K562 (cell line): ENCODE measurements around the gene FAM83E. TPM values are rescaled to one million over a fixed set of nuclear protein-coding genes. Genes with fewer than 3 reads are reported as not detected.

Experiments
- ATAC-seq: fragments of 200-7000 bp; cut with Tn5 transposase; 3 replicates; pipeline ENCODE4 v1.9.1; 2020; ENCODE audit warnings: moderate library complexity
- BruUV-seq: library from RNA; stranded (reverse); fragments of 400-500 nt; replicated peaks from 2 replicates; lab custom pipeline; 2021; lab: Mats Ljungman, UMichigan
- CTCF ChIA-PET: fragments of 300-600 bp; formaldehyde crosslinking; extraction: SDS; loops from one replicate; lab custom pipeline; 2021; ENCODE audit warnings: low intra/inter-chr PET ratio; lab: Yijun Ruan, JAX
- POLR2A ChIA-PET: fragments of 300-600, 350-650 bp; sonication (Branson Sonifier 250); formaldehyde crosslinking; extraction: SDS; loops from one replicate; lab custom pipeline; 2021; ENCODE audit warnings: antibody characterized with exemption, inconsistent platforms; lab: Yijun Ruan, JAX
- DNase-seq, 4 experiments: peaks; one replicate each; pipeline versions ENCODE4 v3.0.0 to v3.0.0-alpha.2; 2011 to 2018; ENCODE audit warnings: low spot score in 3 of 4, mixed read lengths in 3 of 4; ENCODE audit errors: extremely low read depth in 1 of 4
- FAIRE-seq: peaks from 2 replicates; lab custom pipeline; 2011; peaks lifted over from hg19 to GRCh38; lab: Jason Lieb, UNC
- H2AFZ ChIP-seq: 2 replicates; pipeline ENCODE4 v1.6.0; 2011; ENCODE audit warnings: low read depth, low read length, control low read depth, inconsistent platforms
- H3K27ac ChIP-seq: fragments of 200-600 bp; 3 replicates; pipeline ENCODE4 v1.8.0; 2011; ENCODE audit warnings: low read depth, mild to moderate bottlenecking, control low read depth, inconsistent platforms, low read length, moderate library complexity, mixed read lengths; ENCODE audit errors: extremely low read depth
- H3K27me3 ChIP-seq, 2 experiments: fragments of 300-600 bp in 1 of 2; 2 replicates in 1 of 2; 3 replicates in 1 of 2; pipeline versions ENCODE4 v1.6.0 to v1.8.0; 2011; ENCODE audit warnings: inconsistent platforms in 2 of 2, low read length in 2 of 2, mild to moderate bottlenecking in 1 of 2, mixed read lengths in 1 of 2, moderate library complexity in 1 of 2; ENCODE audit not compliant: control insufficient read depth in 2 of 2, insufficient read depth in 2 of 2
- H3K36me3 ChIP-seq: fragments of 300-600 bp; 3 replicates; pipeline ENCODE4 v1.8.0; 2011; ENCODE audit warnings: mild to moderate bottlenecking, low read length, inconsistent platforms; ENCODE audit not compliant: control insufficient read depth, insufficient read depth
- H3K4me1 ChIP-seq, 2 experiments: fragments of 200-600 bp in 1 of 2; replicated peaks in 1 of 2; 2 replicates in 1 of 2; 3 replicates in 1 of 2; pipeline versions ENCODE4 v1.5.1 to v1.8.0; 2011; ENCODE audit warnings: inconsistent platforms in 2 of 2, low read length in 2 of 2, mild to moderate bottlenecking in 1 of 2, mixed read lengths in 1 of 2, moderate library complexity in 1 of 2; ENCODE audit not compliant: control insufficient read depth in 2 of 2, insufficient read depth in 2 of 2
- H3K4me2 ChIP-seq: 2 replicates; pipeline ENCODE4 v1.6.1; 2011; ENCODE audit warnings: low read length, control low read depth, inconsistent platforms, mixed read lengths; ENCODE audit not compliant: insufficient read depth
- H3K4me3 ChIP-seq: fragments of 200-600 bp; sonication (generic), shearing (Covaris generic); 2 replicates; pipeline ENCODE4 v1.5.1; 2016; ENCODE audit warnings: control low read depth, inconsistent platforms
- H3K79me2 ChIP-seq: fragments of 200-600 bp; 3 replicates; pipeline ENCODE4 v1.8.0; 2011; ENCODE audit warnings: low read length, inconsistent platforms; ENCODE audit not compliant: control insufficient read depth, insufficient read depth
- H3K9ac ChIP-seq, 2 experiments: 2 replicates each; pipeline versions ENCODE4 v1.6.0 to v1.6.1; 2011; ENCODE audit warnings: low read depth in 2 of 2, low read length in 2 of 2, control low read depth in 1 of 2, inconsistent platforms in 1 of 2, mild to moderate bottlenecking in 1 of 2, mixed read lengths in 1 of 2; ENCODE audit not compliant: insufficient read depth in 1 of 2
- H3K9me1 ChIP-seq: one replicate; pipeline ENCODE4 v1.6.0; 2011; ENCODE audit warnings: inconsistent platforms, mild to moderate bottlenecking, low read length, moderate library complexity; ENCODE audit not compliant: control insufficient read depth, insufficient read depth
- H3K9me3 ChIP-seq: replicated peaks from 2 replicates; pipeline ENCODE4 v1.5.1; 2011; ENCODE audit warnings: low read depth, low read length, inconsistent platforms; ENCODE audit not compliant: control insufficient read depth, insufficient read depth
- H4K20me1 ChIP-seq: replicated peaks from 2 replicates; pipeline ENCODE4 v1.6.1; 2011; ENCODE audit warnings: low read length, inconsistent platforms, mixed read lengths; ENCODE audit not compliant: control insufficient read depth, insufficient read depth
- GABPB2 ChIP-seq: fragments of 250-450 bp; sonication (Bioruptor Pico); conservative IDR thresholded peaks from 2 replicates; pipeline ENCODE4 v1.5.1; 2021; ENCODE audit warnings: mild to moderate bottlenecking
- HDAC8 ChIP-seq: fragments of 450-650 bp; IDR thresholded peaks from 2 replicates; pipeline ENCODE4 v1.6.1; 2016; ENCODE audit warnings: mild to moderate bottlenecking, missing genetic modification characterization, moderate library complexity, missing compliant biosample characterization
- HMBOX1 ChIP-seq: sonication (generic); IDR thresholded peaks from 2 replicates; pipeline ENCODE4 v1.6.1; 2016
- LEF1 ChIP-seq: fragments of 450-650 bp; IDR thresholded peaks from 2 replicates; pipeline ENCODE4 v1.6.1; 2016; ENCODE audit warnings: mild to moderate bottlenecking
- RBM22 ChIP-seq: fragments of 200-400 bp; formaldehyde crosslinking; IDR thresholded peaks from 2 replicates; pipeline ENCODE4 v1.6.1; 2018; ENCODE audit warnings: low read length, low read depth; ENCODE audit not compliant: poor library complexity, severe bottlenecking
- RFX7 ChIP-seq: fragments of 250-450 bp; sonication (Bioruptor Pico); IDR thresholded peaks from 2 replicates; pipeline ENCODE4 v1.5.1; 2021; ENCODE audit warnings: mild to moderate bottlenecking
- ZBED1 ChIP-seq: IDR thresholded peaks from 2 replicates; pipeline ENCODE4 v1.6.1; 2014
- ZNF41 ChIP-seq: fragments of 250-450 bp; sonication (Bioruptor Pico); conservative IDR thresholded peaks from 2 replicates; pipeline ENCODE4 v1.4.0; 2020; ENCODE audit warnings: mild to moderate bottlenecking
- WGBS: fragments of 100-300 bp; shearing (Covaris generic); methylation state at CpG from one replicate; pipeline ENCODE4 v1.1.6; 2016; ENCODE audit warnings: low coverage, mixed read lengths; ENCODE audit not compliant: insufficient coverage; ENCODE audit errors: missing lambda C conversion rate; 5-methylcytosine and 5-hydroxymethylcytosine counted together
- in situ Hi-C: fragments of 300-500 bp; cut with MboI; formaldehyde crosslinking; loops from 4 replicates; pipeline ENCODE4 v1.15.0; 2018; ENCODE audit warnings: inconsistent platforms, mixed read lengths
- intact Hi-C: fragments of 100-400 bp; cut with micrococcal nuclease; formaldehyde crosslinking; loops from 2 replicates; pipeline ENCODE4 v1.14.2; 2022
- polyA plus RNA-seq, 8 experiments: library from polyadenylated mRNA; depleted of rRNA in 4 of 8; stranded (reverse) in 5 of 8; unstranded in 3 of 8; fragments of >200 nt; fragmentation: Nextera tagmentation in 2 of 8; fragmentation: Illumina TruSeq in 1 of 8; extraction: Ambion mirVana in 2 of 8; extraction: Trizol in 1 of 8; gene quantifications; 2 replicates each; pipeline versions ENCODE4 v1.2.1 to v1.2.3, GENCODE V29; 2011 to 2014; ENCODE audit warnings: inconsistent platforms in 1 of 8, missing spikeins in 1 of 8
- total RNA-seq, 7 experiments: library from RNA; depleted of rRNA in 6 of 7; stranded (reverse); fragments of >200 nt in 6 of 7; fragmentation: Illumina TruSeq in 2 of 7; extraction: Trizol in 2 of 7; gene quantifications; 2 replicates each; pipeline versions ENCODE4 v1.2.1 to v1.2.3, GENCODE V29; 2011 to 2021; ENCODE audit warnings: low replicate concordance in 1 of 7
- TF ChIP-seq, protein P1 (sequence below), 2 experiments: fragments of 450-650 bp in 1 of 2; sonication (generic) in 1 of 2; formaldehyde crosslinking in 1 of 2; IDR thresholded peaks in 1 of 2; conservative IDR thresholded peaks in 1 of 2; 2 replicates each; pipeline versions ENCODE4 v1.6.1 to v1.8.1; 2016 to 2023; ENCODE audit warnings: mild to moderate bottlenecking in 2 of 2, moderate library complexity in 2 of 2, inconsistent platforms in 1 of 2, missing genetic modification reagents in 1 of 2

FAM83E gene
- total and polyA plus RNA-seq, 9 of the 15 experiments (the other 6 are each of a cell fraction or from before 2014, with no cell fraction given) = 0.15 to 0.87 (median 0.29) TPM; not detected in 4

GRCh38 chr19:48582168-48582567, 32.7 kb downstream of the FAM83E start:
- WGBS = 38% methylated on average over 2 of the region's 2 CpGs
- H3K27me3 ChIP-seq = no peaks in the 10 kb centered on the region
- CTCF ChIA-PET = no interaction called here
- no peaks in the 10 kb centered on the region for H4K20me1 ChIP-seq
- BruUV-seq = no TSS peak
- FAIRE-seq (no peak), ATAC-seq (no peak)
- no peaks in the 10 kb centered on the region for H3K79me2 ChIP-seq
- no peaks in the 10 kb centered on the region for H3K9me3 ChIP-seq
- no peak for TF ChIP-seq RBM22
- no peak for TF ChIP-seq HDAC8
- TF ChIP-seq RFX7 (CRISPR knock-in tag) = no peak
- TF ChIP-seq LEF1 = no peak
- TF ChIP-seq, all 486 proteins: peak for 0
- intact Hi-C loops (loop anchor here (5.0 kb wide), 2 partner anchors 260 to 315 kb away; a partner anchor contains a TSS), in situ Hi-C loops (loop anchor here (5.0 to 25.0 kb wide), 2 partner anchors 75 to 1530 kb away; no protein-coding TSS in a partner anchor)
- Histone ChIP-seq H3K4me2 (no peak overlapping the region), H2AFZ (no peak overlapping the region), H3K4me1 (peaks cover 3 to 8% of the 10 kb centered on the region in 2 experiments; a peak in 1 of 5 replicates), H3K9ac (no peak overlapping the region), H3K9me1 (no peaks in the 10 kb centered on the region), H3K27ac (no peak overlapping the region), H3K36me3 (no peaks in the 10 kb centered on the region), H3K4me3 (no peak overlapping the region)
- POLR2A ChIA-PET = interaction anchor here (1.1 kb wide), 1 partner anchor 73 kb away, joined by 5 read pairs; no protein-coding TSS in a partner anchor
- no peak for DNase-seq

DNA sequence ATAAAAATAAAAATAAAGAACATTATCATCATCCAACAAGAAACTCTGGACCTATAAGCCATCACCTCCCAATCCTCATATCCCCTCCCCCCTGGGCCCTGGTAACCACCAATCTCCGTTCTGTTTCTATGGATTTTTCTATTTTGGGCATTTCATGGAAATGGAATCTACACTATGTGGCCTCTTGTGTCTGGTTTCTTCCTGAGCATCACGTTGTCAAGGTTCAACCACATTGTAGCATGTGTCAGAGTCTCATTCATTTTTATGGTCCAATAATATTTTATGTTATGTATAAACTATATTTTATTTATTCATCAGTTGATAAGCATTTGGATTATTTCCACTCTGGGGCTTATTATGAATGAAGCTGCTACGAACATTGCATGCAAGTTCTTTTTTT, 36.0 kb downstream of the FAM83E start:
- CTCF ChIA-PET = no interaction called here
- H3K4me2 ChIP-seq = no peak overlapping the region
- H3K27ac ChIP-seq = no peak overlapping the region
- in situ Hi-C loops (loop anchor here (25.0 kb wide), 1 partner anchor 1533 kb away; no protein-coding TSS in a partner anchor), intact Hi-C loops (no loop called here)
- H3K9me1 ChIP-seq = no peaks in the 10 kb centered on the region
- peaks cover 7 to 8% of the 10 kb centered on the region in 2 experiments; a peak in 3 of 5 replicates for H3K4me1 ChIP-seq
- no peak for FAIRE-seq
- BruUV-seq = no TSS peak
- H3K36me3 ChIP-seq = no peaks in the 10 kb centered on the region
- no peaks in the 10 kb centered on the region for H3K9me3 ChIP-seq
- H4K20me1 ChIP-seq = no peaks in the 10 kb centered on the region
- H3K79me2 ChIP-seq = no peaks in the 10 kb centered on the region
- no peak overlapping the region for H3K4me3 ChIP-seq
- H3K9ac ChIP-seq = no peak overlapping the region
- WGBS = 18% methylated on average over 3 of the region's 3 CpGs
- no peak for TF ChIP-seq ZBED1
- no peak for TF ChIP-seq ZNF41
- TF ChIP-seq GABPB2 = no peak
- TF ChIP-seq HMBOX1 = no peak
- TF ChIP-seq, protein P1, sequence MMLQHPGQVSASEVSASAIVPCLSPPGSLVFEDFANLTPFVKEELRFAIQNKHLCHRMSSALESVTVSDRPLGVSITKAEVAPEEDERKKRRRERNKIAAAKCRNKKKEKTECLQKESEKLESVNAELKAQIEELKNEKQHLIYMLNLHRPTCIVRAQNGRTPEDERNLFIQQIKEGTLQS (IDR thresholded peaks at IDR 0.05) = no peak
- TF ChIP-seq, protein P1 (CRISPR knock-in tag; conservative IDR thresholded peaks at IDR 0.05) = no peak
- TF ChIP-seq, all 486 proteins: peak for 0
- no peak overlapping the region for H2AFZ ChIP-seq
- H3K27me3 ChIP-seq = no peaks in the 10 kb centered on the region
- DNase-seq (no peak), ATAC-seq (no peak)
- POLR2A ChIA-PET = no interaction called here
